Endodermal cell (in vitro differentiated cells): ENCODE data around the gene TES. TPM values are rescaled to one million over a fixed set of nuclear protein-coding genes. Genes with fewer than 3 reads are reported as not detected.

Experiments used
- DNase-seq: peaks from one replicate; pipeline ENCODE4 v3.0.0-alpha.2; 2017
- H3K27ac ChIP-seq: 2 replicates; pipeline ENCODE4 v1.5.1; 2013; ENCODE audit warnings: mild to moderate bottlenecking, low read depth, low read length, moderate library complexity
- H3K27me3 ChIP-seq: 2 replicates; pipeline ENCODE4 v1.6.1; 2013; ENCODE audit warnings: mild to moderate bottlenecking, low read length, moderate library complexity; ENCODE audit not compliant: insufficient read depth, control insufficient read depth, poor library complexity, severe bottlenecking
- H3K36me3 ChIP-seq: 2 replicates; pipeline ENCODE4 v1.7.0; 2013; ENCODE audit warnings: mild to moderate bottlenecking, low read length, moderate library complexity; ENCODE audit not compliant: control insufficient read depth, insufficient read depth
- H3K4me1 ChIP-seq: one replicate; pipeline ENCODE4 v1.7.0; 2013; ENCODE audit warnings: low read length; ENCODE audit not compliant: control insufficient read depth, insufficient read depth
- H3K4me3 ChIP-seq: 2 replicates; pipeline ENCODE4 v1.5.1; 2013; ENCODE audit warnings: mild to moderate bottlenecking, low read length, moderate library complexity
- H3K9ac ChIP-seq: 2 replicates; pipeline ENCODE4 v1.6.1; 2013; ENCODE audit warnings: mild to moderate bottlenecking, low read length, moderate library complexity; ENCODE audit not compliant: poor library complexity, severe bottlenecking; ENCODE audit errors: extremely low read depth
- H3K9me3 ChIP-seq: 2 replicates; pipeline ENCODE4 v1.6.1; 2013; ENCODE audit warnings: mild to moderate bottlenecking, low read length, moderate library complexity; ENCODE audit not compliant: control insufficient read depth
- H3K27ac Mint-ChIP-seq: 2 replicates; pipeline ENCODE4 v1.8.0; 2020; ENCODE audit warnings: mixed read lengths
- H3K27me3 Mint-ChIP-seq: 2 replicates; pipeline ENCODE4 v1.8.0; 2021; ENCODE audit warnings: mild to moderate bottlenecking, mixed read lengths; ENCODE audit not compliant: insufficient read depth
- H3K36me3 Mint-ChIP-seq: 2 replicates; pipeline ENCODE4 v1.8.0; 2020; ENCODE audit warnings: low read depth, mixed read lengths
- H3K4me1 Mint-ChIP-seq: 2 replicates; pipeline ENCODE4 v1.8.0; 2020; ENCODE audit warnings: mixed read lengths
- H3K4me3 Mint-ChIP-seq: 2 replicates; pipeline ENCODE4 v1.8.0; 2020; ENCODE audit warnings: mild to moderate bottlenecking, moderate library complexity, mixed read lengths
- H3K9me3 Mint-ChIP-seq: 2 replicates; pipeline ENCODE4 v1.8.0; 2020; ENCODE audit warnings: mild to moderate bottlenecking, mixed read lengths
- CTCF ChIP-seq: fragments of 200-600 bp; sonication (generic); conservative IDR thresholded peaks from 2 replicates; pipeline ENCODE4 v1.5.0; 2021; ENCODE audit warnings: antibody characterized with exemption, mild to moderate bottlenecking
- WGBS, 2 experiments: methylation state at CpG; one replicate each; pipeline versions ENCODE4 v1.1.5 to v1.1.7; 2013; ENCODE audit warnings: missing lambda C conversion rate in 2 of 2, mixed read lengths in 1 of 2; ENCODE audit not compliant: insufficient coverage in 1 of 2, insufficient read length in 1 of 2; 5-methylcytosine and 5-hydroxymethylcytosine counted together
- total RNA-seq, 2 donors: library from RNA; stranded (reverse); fragmentation: NEBNext Ultra II Directional in 1 of 2; extraction: Animal tissue kit (Norgen Biotek cat#: 25700) in 1 of 2; gene quantifications; 2 replicates in 1 of 2; 3 replicates in 1 of 2; pipeline ENCODE4 v1.2.1, GENCODE V29; 2021

The TES gene
- total RNA-seq, 2 donors from 2014 or later = 23.1 to 31.0 TPM

GRCh38 chr7:116209561-116210070, 723 bp upstream of the TES start:
- H3K9me3 Mint-ChIP-seq = no peaks in the 10 kb centered on the region
- peak overlapping the region; percentile 82 for H3K4me3 Mint-ChIP-seq
- H3K27me3 Mint-ChIP-seq = peaks cover 10% of the 10 kb centered on the region
- H3K27ac ChIP-seq = no peak overlapping the region
- H3K27me3 ChIP-seq = no peaks in the 10 kb centered on the region
- H3K4me1 ChIP-seq = no peaks in the 10 kb centered on the region
- H3K36me3 ChIP-seq = no peaks in the 10 kb centered on the region
- H3K9ac ChIP-seq = no peak overlapping the region
- H3K4me1 Mint-ChIP-seq = peaks cover 14% of the 10 kb centered on the region
- H3K9me3 ChIP-seq = no peaks in the 10 kb centered on the region
- peak; percentile 37 for DNase-seq
- 85 to 88% methylated on average over 3 to 6 of the region's 6 CpGs for WGBS, 2 experiments
- no peak for TF ChIP-seq CTCF
- no peak overlapping the region for H3K27ac Mint-ChIP-seq
- no peak overlapping the region for H3K4me3 ChIP-seq
- H3K36me3 Mint-ChIP-seq = no peaks in the 10 kb centered on the region

GRCh38 chr7:116211006-116211912, 920 bp downstream of the TES start:
- no peak for TF ChIP-seq CTCF
- H3K4me1 ChIP-seq = no peaks in the 10 kb centered on the region
- Mint-ChIP-seq H3K27ac (peak overlapping the region; percentile 88), H3K4me1 (peaks cover 14% of the 10 kb centered on the region), H3K36me3 (no peaks in the 10 kb centered on the region), H3K27me3 (peaks cover 10% of the 10 kb centered on the region), H3K4me3 (peak overlapping the region; percentile 82), H3K9me3 (no peaks in the 10 kb centered on the region)
- H3K9me3 ChIP-seq = no peaks in the 10 kb centered on the region
- 4% methylated on average over 23 to 27 of the region's 27 CpGs for WGBS, 2 experiments
- peak; percentile 92 for DNase-seq
- no peaks in the 10 kb centered on the region for H3K36me3 ChIP-seq
- peak overlapping the region; percentile 39 for H3K27ac ChIP-seq
- H3K27me3 ChIP-seq = no peaks in the 10 kb centered on the region
- H3K9ac ChIP-seq = peak overlapping the region; percentile 75
- peak overlapping the region; percentile 88 for H3K4me3 ChIP-seq

- Histone ChIP-seq H3K9ac (peak overlapping the region; percentile 75), H3K36me3 (no peaks in the 10 kb centered on the region), H3K4me1 (no peaks in the 10 kb centered on the region), H3K9me3 (no peaks in the 10 kb centered on the region), H3K4me3 (peak overlapping the region; percentile 88), H3K27ac (no peak overlapping the region), H3K27me3 (no peaks in the 10 kb centered on the region)
- 57 to 62% methylated on average over 3 to 7 of the region's 7 CpGs for WGBS, 2 experiments
- TF ChIP-seq CTCF = no peak
- H3K27ac Mint-ChIP-seq = no peak overlapping the region
- H3K9me3 Mint-ChIP-seq = no peaks in the 10 kb centered on the region
- DNase-seq = no peak
- H3K36me3 Mint-ChIP-seq = no peaks in the 10 kb centered on the region
- peaks cover 9% of the 10 kb centered on the region for H3K27me3 Mint-ChIP-seq
- H3K4me3 Mint-ChIP-seq = peak overlapping the region; percentile 82
- H3K4me1 Mint-ChIP-seq = peaks cover 14% of the 10 kb centered on the region
Observed at GRCh38 chr7:116211913-116212596, 1.7 kb downstream of the TES start.
